GM23338 (cell line): ENCODE data around the gene CCDC82.

Source experiments
- CREB1 ChIP-seq: fragments of 250-450 bp; sonication (Bioruptor Pico); IDR thresholded peaks from 2 replicates; pipeline ENCODE4 v1.5.0; 2020; ENCODE audit warnings: low read depth, mild to moderate bottlenecking, moderate library complexity
- EZH2 ChIP-seq: fragments of 200-600 bp; sonication (generic); IDR thresholded peaks from one replicate; pipeline ENCODE4 v1.8.0; 2017; ENCODE audit warnings: antibody characterized with exemption, mild to moderate bottlenecking, low read depth; ENCODE audit not compliant: unreplicated experiment
- EZH2phosphoT487 ChIP-seq: fragments of 200-600 bp; sonication (generic); IDR thresholded peaks from one replicate; pipeline ENCODE4 v1.8.1; 2018; ENCODE audit warnings: antibody characterized with exemption; ENCODE audit not compliant: unreplicated experiment
- JUNB ChIP-seq: IDR thresholded peaks from one replicate; pipeline ENCODE4 v1.6.1; 2016; ENCODE audit warnings: antibody characterized with exemption; ENCODE audit not compliant: unreplicated experiment
- NANOG ChIP-seq: IDR thresholded peaks from 2 replicates; pipeline ENCODE4 v1.6.1; 2016; ENCODE audit warnings: antibody characterized with exemption, borderline replicate concordance
- POLR2AphosphoS5 ChIP-seq: IDR thresholded peaks from 2 replicates; pipeline ENCODE4 v1.6.1; 2016; ENCODE audit warnings: antibody characterized with exemption, low read depth
- STAT1 ChIP-seq: IDR thresholded peaks from one replicate; pipeline ENCODE4 v1.6.1; 2016; ENCODE audit warnings: antibody characterized with exemption; ENCODE audit not compliant: unreplicated experiment
- ZNF114 ChIP-seq: fragments of 250-450 bp; sonication (Bioruptor Pico); IDR thresholded peaks from 2 replicates; pipeline ENCODE4 v1.5.0; 2020; ENCODE audit warnings: mild to moderate bottlenecking, moderate library complexity
- ZNF331 ChIP-seq: fragments of 250-450 bp; sonication (Bioruptor Pico); IDR thresholded peaks from 2 replicates; pipeline ENCODE4 v1.5.0; 2020; ENCODE audit warnings: low read depth, mild to moderate bottlenecking, moderate library complexity
- TF ChIP-seq, protein P1 (sequence below), 2 experiments: fragments of 200-600 bp in 1 of 2; sonication (generic) in 1 of 2; conservative IDR thresholded peaks; 2 replicates each; pipeline versions ENCODE4 v1.5.1 to v1.6.1; 2016 to 2017; ENCODE audit warnings: antibody characterized with exemption in 2 of 2, low read depth in 2 of 2, mild to moderate bottlenecking in 2 of 2, moderate library complexity in 1 of 2
- TF ChIP-seq, protein P2 (sequence below): IDR thresholded peaks from one replicate; pipeline ENCODE4 v1.6.1; 2018; ENCODE audit warnings: antibody characterized with exemption; ENCODE audit not compliant: unreplicated experiment
- TF ChIP-seq, protein P3 (sequence below): IDR thresholded peaks from 2 replicates; pipeline ENCODE4 v1.6.1; 2016; ENCODE audit warnings: antibody characterized with exemption

DNA sequence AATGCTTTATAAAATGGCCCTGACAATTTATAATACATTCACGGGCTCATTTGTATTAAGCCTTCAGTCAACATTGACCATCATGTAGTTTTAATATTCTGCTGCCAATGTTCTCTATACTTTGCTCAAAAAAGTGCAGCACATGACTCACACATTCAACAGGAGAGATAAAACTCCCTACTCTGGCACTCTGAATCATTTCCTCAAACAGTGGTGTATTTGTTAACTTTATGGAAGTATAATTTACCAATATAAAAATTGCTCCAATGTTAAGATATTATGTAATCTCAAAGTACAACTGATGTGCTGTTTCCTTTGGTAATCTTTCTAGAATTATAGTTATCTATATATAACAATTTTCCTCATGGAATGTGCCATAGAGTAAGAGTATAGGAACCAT is 86.6 kb downstream of the CCDC82 start:
- TF ChIP-seq, protein P1, sequence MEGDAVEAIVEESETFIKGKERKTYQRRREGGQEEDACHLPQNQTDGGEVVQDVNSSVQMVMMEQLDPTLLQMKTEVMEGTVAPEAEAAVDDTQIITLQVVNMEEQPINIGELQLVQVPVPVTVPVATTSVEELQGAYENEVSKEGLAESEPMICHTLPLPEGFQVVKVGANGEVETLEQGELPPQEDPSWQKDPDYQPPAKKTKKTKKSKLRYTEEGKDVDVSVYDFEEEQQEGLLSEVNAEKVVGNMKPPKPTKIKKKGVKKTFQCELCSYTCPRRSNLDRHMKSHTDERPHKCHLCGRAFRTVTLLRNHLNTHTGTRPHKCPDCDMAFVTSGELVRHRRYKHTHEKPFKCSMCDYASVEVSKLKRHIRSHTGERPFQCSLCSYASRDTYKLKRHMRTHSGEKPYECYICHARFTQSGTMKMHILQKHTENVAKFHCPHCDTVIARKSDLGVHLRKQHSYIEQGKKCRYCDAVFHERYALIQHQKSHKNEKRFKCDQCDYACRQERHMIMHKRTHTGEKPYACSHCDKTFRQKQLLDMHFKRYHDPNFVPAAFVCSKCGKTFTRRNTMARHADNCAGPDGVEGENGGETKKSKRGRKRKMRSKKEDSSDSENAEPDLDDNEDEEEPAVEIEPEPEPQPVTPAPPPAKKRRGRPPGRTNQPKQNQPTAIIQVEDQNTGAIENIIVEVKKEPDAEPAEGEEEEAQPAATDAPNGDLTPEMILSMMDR (conservative IDR thresholded peaks at IDR 0.05; ENCODE audit: low read depth in 2 of 2) = no peak
- TF ChIP-seq ZNF114 (CRISPR knock-in tag) (no peak), POLR2AphosphoS5 (no peak), JUNB (no peak), CREB1 (CRISPR knock-in tag) (no peak), EZH2 (no peak), EZH2phosphoT487 (no peak), ZNF331 (CRISPR knock-in tag) (no peak), STAT1 (no peak), NANOG (no peak)
- TF ChIP-seq, protein P2, sequence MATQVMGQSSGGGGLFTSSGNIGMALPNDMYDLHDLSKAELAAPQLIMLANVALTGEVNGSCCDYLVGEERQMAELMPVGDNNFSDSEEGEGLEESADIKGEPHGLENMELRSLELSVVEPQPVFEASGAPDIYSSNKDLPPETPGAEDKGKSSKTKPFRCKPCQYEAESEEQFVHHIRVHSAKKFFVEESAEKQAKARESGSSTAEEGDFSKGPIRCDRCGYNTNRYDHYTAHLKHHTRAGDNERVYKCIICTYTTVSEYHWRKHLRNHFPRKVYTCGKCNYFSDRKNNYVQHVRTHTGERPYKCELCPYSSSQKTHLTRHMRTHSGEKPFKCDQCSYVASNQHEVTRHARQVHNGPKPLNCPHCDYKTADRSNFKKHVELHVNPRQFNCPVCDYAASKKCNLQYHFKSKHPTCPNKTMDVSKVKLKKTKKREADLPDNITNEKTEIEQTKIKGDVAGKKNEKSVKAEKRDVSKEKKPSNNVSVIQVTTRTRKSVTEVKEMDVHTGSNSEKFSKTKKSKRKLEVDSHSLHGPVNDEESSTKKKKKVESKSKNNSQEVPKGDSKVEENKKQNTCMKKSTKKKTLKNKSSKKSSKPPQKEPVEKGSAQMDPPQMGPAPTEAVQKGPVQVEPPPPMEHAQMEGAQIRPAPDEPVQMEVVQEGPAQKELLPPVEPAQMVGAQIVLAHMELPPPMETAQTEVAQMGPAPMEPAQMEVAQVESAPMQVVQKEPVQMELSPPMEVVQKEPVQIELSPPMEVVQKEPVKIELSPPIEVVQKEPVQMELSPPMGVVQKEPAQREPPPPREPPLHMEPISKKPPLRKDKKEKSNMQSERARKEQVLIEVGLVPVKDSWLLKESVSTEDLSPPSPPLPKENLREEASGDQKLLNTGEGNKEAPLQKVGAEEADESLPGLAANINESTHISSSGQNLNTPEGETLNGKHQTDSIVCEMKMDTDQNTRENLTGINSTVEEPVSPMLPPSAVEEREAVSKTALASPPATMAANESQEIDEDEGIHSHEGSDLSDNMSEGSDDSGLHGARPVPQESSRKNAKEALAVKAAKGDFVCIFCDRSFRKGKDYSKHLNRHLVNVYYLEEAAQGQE = no peak
- TF ChIP-seq, protein P3, sequence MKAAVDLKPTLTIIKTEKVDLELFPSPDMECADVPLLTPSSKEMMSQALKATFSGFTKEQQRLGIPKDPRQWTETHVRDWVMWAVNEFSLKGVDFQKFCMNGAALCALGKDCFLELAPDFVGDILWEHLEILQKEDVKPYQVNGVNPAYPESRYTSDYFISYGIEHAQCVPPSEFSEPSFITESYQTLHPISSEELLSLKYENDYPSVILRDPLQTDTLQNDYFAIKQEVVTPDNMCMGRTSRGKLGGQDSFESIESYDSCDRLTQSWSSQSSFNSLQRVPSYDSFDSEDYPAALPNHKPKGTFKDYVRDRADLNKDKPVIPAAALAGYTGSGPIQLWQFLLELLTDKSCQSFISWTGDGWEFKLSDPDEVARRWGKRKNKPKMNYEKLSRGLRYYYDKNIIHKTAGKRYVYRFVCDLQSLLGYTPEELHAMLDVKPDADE = no peak
